ENCODE measurements around the gene IYD. TPM values are rescaled to one million over a fixed set of nuclear protein-coding genes. Genes with fewer than 3 reads are reported as not detected.

The IYD gene
- polyA plus RNA-seq, 1 experiment: not detected

GRCh38 chr6:150425508-150425907 lies 56.7 kb downstream of the IYD start:
- TF ChIP-seq CTCF (IDR thresholded peaks at IDR 0.05; ENCODE audit: low read depth, low read length): no peak
- CTCF ChIA-PET: interaction anchor here (0.6 kb wide), 1 partner anchor 392 kb away, joined by 6 read pairs; no protein-coding TSS in a partner anchor
- H3K4me3 ChIP-seq (ENCODE audit: low read depth, low read length): no peak overlapping the region

GRCh38 chr6:150426198-150426597 lies 57.4 kb downstream of the IYD start:
- no peak for DNase-seq (ENCODE audit: low read depth, low spot score)
- TF ChIP-seq CTCF (IDR thresholded peaks at IDR 0.05; ENCODE audit: low read depth, low read length): no peak
- POLR2A ChIA-PET: no interaction called here
- Histone ChIP-seq H3K27ac (ENCODE audit: low read depth, low read length) (no peak overlapping the region), H3K4me3 (ENCODE audit: low read depth, low read length) (no peak overlapping the region), H3K27me3 (ENCODE audit: control insufficient read depth, insufficient read depth, low read length) (no peaks in the 10 kb centered on the region), H3K9me3 (ENCODE audit: control insufficient read depth, insufficient read depth, low read length) (no peaks in the 10 kb centered on the region)
- CTCF ChIA-PET: interaction anchor here (0.5 kb wide), 1 partner anchor 353 kb away, joined by 3 read pairs; no protein-coding TSS in a partner anchor

More at GRCh38 chr6:150425508-150425907, 56.7 kb downstream of the IYD start:
- DNase-seq (ENCODE audit: low read depth, low spot score): no peak
- Histone ChIP-seq H3K9me3 (ENCODE audit: control insufficient read depth, insufficient read depth, low read length) (no peaks in the 10 kb centered on the region), H3K27ac (ENCODE audit: low read depth, low read length) (no peak overlapping the region), H3K27me3 (ENCODE audit: control insufficient read depth, insufficient read depth, low read length) (no peaks in the 10 kb centered on the region)
- POLR2A ChIA-PET: no interaction called here

GRCh38 chr6:150427037-150427602 lies 58.3 kb downstream of the IYD start:
- CTCF ChIA-PET: no interaction called here
- no peak overlapping the region for H3K4me3 ChIP-seq (ENCODE audit: low read depth, low read length)
- POLR2A ChIA-PET: no interaction called here
- H3K27ac ChIP-seq (ENCODE audit: low read depth, low read length): no peak overlapping the region
- TF ChIP-seq CTCF (IDR thresholded peaks at IDR 0.05; ENCODE audit: low read depth, low read length): no peak
- H3K9me3 ChIP-seq (ENCODE audit: control insufficient read depth, insufficient read depth, low read length): no peaks in the 10 kb centered on the region
- DNase-seq (ENCODE audit: low read depth, low spot score): no peak
- no peaks in the 10 kb centered on the region for H3K27me3 ChIP-seq (ENCODE audit: control insufficient read depth, insufficient read depth, low read length)

GRCh38 chr6:150427843-150428242 lies 59.0 kb downstream of the IYD start:
- POLR2A ChIA-PET: no interaction called here
- DNase-seq (ENCODE audit: low read depth, low spot score): no peak
- no peaks in the 10 kb centered on the region for H3K9me3 ChIP-seq (ENCODE audit: control insufficient read depth, insufficient read depth, low read length)
- H3K27me3 ChIP-seq (ENCODE audit: control insufficient read depth, insufficient read depth, low read length): no peaks in the 10 kb centered on the region
- CTCF ChIA-PET: interaction anchor here (2.1 kb wide), 1 partner anchor 10 kb away, joined by 7 read pairs; no protein-coding TSS in a partner anchor
- no peak overlapping the region for H3K27ac ChIP-seq (ENCODE audit: low read depth, low read length)
- H3K4me3 ChIP-seq (ENCODE audit: low read depth, low read length): no peak overlapping the region
- TF ChIP-seq CTCF (IDR thresholded peaks at IDR 0.05; ENCODE audit: low read depth, low read length): no peak

GRCh38 chr6:150430815-150431214 lies 62.0 kb downstream of the IYD start:
- no peaks in the 10 kb centered on the region for H3K27me3 ChIP-seq (ENCODE audit: control insufficient read depth, insufficient read depth, low read length)
- H3K4me3 ChIP-seq (ENCODE audit: low read depth, low read length): no peak overlapping the region
- H3K27ac ChIP-seq (ENCODE audit: low read depth, low read length): no peak overlapping the region
- no peak for DNase-seq (ENCODE audit: low read depth, low spot score)
- CTCF ChIA-PET: interaction anchor here (1.7 kb wide), 1 partner anchor 13 kb away, joined by 9 read pairs; no protein-coding TSS in a partner anchor
- POLR2A ChIA-PET: no interaction called here
- H3K9me3 ChIP-seq (ENCODE audit: control insufficient read depth, insufficient read depth, low read length): no peaks in the 10 kb centered on the region
- TF ChIP-seq CTCF (IDR thresholded peaks at IDR 0.05; ENCODE audit: low read depth, low read length): no peak

Measured in AG04450 (cell line).